Activated naive CD4-positive, alpha-beta T cell treated with anti-CD3 and anti-CD28 coated beads for 36 hours (primary cell): ENCODE data around the gene DIP2A. TPM values are rescaled to one million over a fixed set of nuclear protein-coding genes. Genes with fewer than 3 reads are reported as not detected.

Experiments
- CTCF ChIA-PET: fragments of 350-600 bp; sonication (Branson Sonifier 250); formaldehyde crosslinking; loops from one replicate; lab custom pipeline; 2021; ENCODE audit warnings: antibody characterized with exemption; lab: Charles Lee
- DNase-seq: peaks from one replicate; pipeline ENCODE4 v3.0.0-alpha.2; 2020
- H3K27ac Mint-ChIP-seq: one replicate; pipeline ENCODE4 v1.8.0; 2021; ENCODE audit warnings: mild to moderate bottlenecking, mixed read lengths
- H3K27me3 Mint-ChIP-seq: one replicate; pipeline ENCODE4 v1.8.0; 2021; ENCODE audit warnings: low read depth, mixed read lengths
- H3K36me3 Mint-ChIP-seq: one replicate; pipeline ENCODE4 v1.8.0; 2021; ENCODE audit warnings: low read depth, mixed read lengths
- H3K4me1 Mint-ChIP-seq: one replicate; pipeline ENCODE4 v1.8.0; 2021; ENCODE audit warnings: low read depth, mixed read lengths
- H3K4me3 Mint-ChIP-seq: one replicate; pipeline ENCODE4 v1.8.0; 2021; ENCODE audit warnings: mild to moderate bottlenecking, moderate library complexity, mixed read lengths
- H3K9me3 Mint-ChIP-seq: one replicate; pipeline ENCODE4 v1.8.0; 2021; ENCODE audit warnings: mixed read lengths
- intact Hi-C: fragments of 100-400 bp; cut with micrococcal nuclease; formaldehyde crosslinking; loops from one replicate; pipeline ENCODE4 v1.15.1; 2023
- total RNA-seq, 2 experiments: library from RNA; stranded (reverse); gene quantifications; one replicate each; pipeline ENCODE4 v1.2.3, GENCODE V29; 2021

The DIP2A gene
- total RNA-seq, 2 experiments from 2014 or later: 31.4 to 32.7 TPM

- Mint-ChIP-seq H3K4me3 (no peak overlapping the region), H3K27me3 (no peaks in the 10 kb centered on the region), H3K4me1 (peaks cover 17% of the 10 kb centered on the region), H3K9me3 (no peaks in the 10 kb centered on the region), H3K27ac (no peak overlapping the region), H3K36me3 (peaks cover 26% of the 10 kb centered on the region)
- CTCF ChIA-PET: no interaction called here
- no peak for DNase-seq
- intact Hi-C loops: no loop called here
Measured at GRCh38 chr21:46420241-46421190, 38.2 kb upstream of the DIP2A start.

GRCh38 chr21:46421191-46421750 is 37.4 kb upstream of the DIP2A start:
- CTCF ChIA-PET: no interaction called here
- Mint-ChIP-seq H3K27me3 (no peaks in the 10 kb centered on the region), H3K4me1 (peaks cover 17% of the 10 kb centered on the region), H3K36me3 (peaks cover 18% of the 10 kb centered on the region), H3K4me3 (no peak overlapping the region), H3K9me3 (no peaks in the 10 kb centered on the region), H3K27ac (no peak overlapping the region)
- intact Hi-C loops: no loop called here
- DNase-seq: no peak

GRCh38 chr21:46421756-46422555 is 36.7 kb upstream of the DIP2A start:
- Mint-ChIP-seq H3K27ac (no peak overlapping the region), H3K27me3 (no peaks in the 10 kb centered on the region), H3K4me1 (peaks cover 17% of the 10 kb centered on the region), H3K9me3 (no peaks in the 10 kb centered on the region), H3K36me3 (peaks cover 18% of the 10 kb centered on the region), H3K4me3 (no peak overlapping the region)
- DNase-seq: no peak
- intact Hi-C loops: no loop called here
- CTCF ChIA-PET: no interaction called here

- intact Hi-C loops: no loop called here
- H3K27ac Mint-ChIP-seq: no peak overlapping the region
- peaks cover 17% of the 10 kb centered on the region for H3K4me1 Mint-ChIP-seq
- no peak overlapping the region for H3K4me3 Mint-ChIP-seq
- no peaks in the 10 kb centered on the region for H3K27me3 Mint-ChIP-seq
- peaks cover 18% of the 10 kb centered on the region for H3K36me3 Mint-ChIP-seq
- DNase-seq: no peak
- H3K9me3 Mint-ChIP-seq: no peaks in the 10 kb centered on the region
- CTCF ChIA-PET: no interaction called here
Measured at GRCh38 chr21:46422636-46423241, 36.0 kb upstream of the DIP2A start.

GRCh38 chr21:46423546-46424038 is 35.1 kb upstream of the DIP2A start:
- Mint-ChIP-seq H3K4me1 (peaks cover 17% of the 10 kb centered on the region), H3K36me3 (peaks cover 13% of the 10 kb centered on the region), H3K4me3 (no peak overlapping the region), H3K27me3 (no peaks in the 10 kb centered on the region), H3K27ac (peak overlapping the region; percentile 72), H3K9me3 (no peaks in the 10 kb centered on the region)
- CTCF ChIA-PET: interaction anchor here (0.6 kb wide), 1 partner anchor 28 kb away, joined by 3 read pairs; no protein-coding TSS in a partner anchor
- intact Hi-C loops: loop anchor here (2.0 kb wide), 1 partner anchor 55 kb away; no protein-coding TSS in a partner anchor
- DNase-seq: no peak

GRCh38 chr21:46424039-46424591 is 34.6 kb upstream of the DIP2A start:
- intact Hi-C loops: loop anchor here (2.0 kb wide), 1 partner anchor 55 kb away; no protein-coding TSS in a partner anchor
- H3K27ac Mint-ChIP-seq: peak overlapping the region; percentile 72
- peaks cover 9% of the 10 kb centered on the region for H3K36me3 Mint-ChIP-seq
- CTCF ChIA-PET: interaction anchor here (0.6 kb wide), 1 partner anchor 29 kb away, joined by 3 read pairs; no protein-coding TSS in a partner anchor
- no peak overlapping the region for H3K4me3 Mint-ChIP-seq
- no peaks in the 10 kb centered on the region for H3K27me3 Mint-ChIP-seq
- DNase-seq: peak; percentile 22
- no peaks in the 10 kb centered on the region for H3K9me3 Mint-ChIP-seq
- peaks cover 17% of the 10 kb centered on the region for H3K4me1 Mint-ChIP-seq

GRCh38 chr21:46424621-46425020 is 34.1 kb upstream of the DIP2A start:
- intact Hi-C loops: loop anchor here (1.0 to 2.0 kb wide), 2 partner anchors 56 to 138 kb away; partner anchors contain the start of gene YBEY
- H3K27ac Mint-ChIP-seq: peak overlapping the region; percentile 81
- H3K4me1 Mint-ChIP-seq: peaks cover 17% of the 10 kb centered on the region
- no peaks in the 10 kb centered on the region for H3K27me3 Mint-ChIP-seq
- no peaks in the 10 kb centered on the region for H3K9me3 Mint-ChIP-seq
- peak overlapping the region; percentile 58 for H3K4me3 Mint-ChIP-seq
- peak; percentile 20 for DNase-seq
- H3K36me3 Mint-ChIP-seq: peaks cover 7% of the 10 kb centered on the region
- CTCF ChIA-PET: no interaction called here

- CTCF ChIA-PET: no interaction called here
- Mint-ChIP-seq H3K36me3 (peaks cover 7% of the 10 kb centered on the region), H3K9me3 (no peaks in the 10 kb centered on the region), H3K4me1 (peaks cover 17% of the 10 kb centered on the region), H3K4me3 (peak overlapping the region; percentile 58), H3K27ac (peak overlapping the region; percentile 84), H3K27me3 (no peaks in the 10 kb centered on the region)
- DNase-seq: no peak
- intact Hi-C loops: loop anchor here (1.0 to 2.0 kb wide), 2 partner anchors 56 to 139 kb away; partner anchors contain the start of gene YBEY
Measured at GRCh38 chr21:46425041-46425440, 33.6 kb upstream of the DIP2A start.

- Mint-ChIP-seq H3K27ac (peak overlapping the region; percentile 84), H3K4me1 (peaks cover 17% of the 10 kb centered on the region), H3K36me3 (peaks cover 7% of the 10 kb centered on the region), H3K27me3 (no peaks in the 10 kb centered on the region), H3K4me3 (no peak overlapping the region), H3K9me3 (no peaks in the 10 kb centered on the region)
- CTCF ChIA-PET: no interaction called here
- DNase-seq: peak; percentile 66
- intact Hi-C loops: loop anchor here (1.0 to 2.0 kb wide), 2 partner anchors 57 to 139 kb away; partner anchors contain the start of gene YBEY
Measured at GRCh38 chr21:46425571-46425970, 33.1 kb upstream of the DIP2A start.

- CTCF ChIA-PET: interaction anchor here (0.6 kb wide), 1 partner anchor 159 kb away, joined by 3 read pairs; no protein-coding TSS in a partner anchor
- no peak overlapping the region for H3K4me3 Mint-ChIP-seq
- intact Hi-C loops: no loop called here
- H3K27me3 Mint-ChIP-seq: no peaks in the 10 kb centered on the region
- peaks cover 17% of the 10 kb centered on the region for H3K4me1 Mint-ChIP-seq
- H3K27ac Mint-ChIP-seq: no peak overlapping the region
- no peak for DNase-seq
- H3K36me3 Mint-ChIP-seq: peaks cover 13% of the 10 kb centered on the region
- H3K9me3 Mint-ChIP-seq: no peaks in the 10 kb centered on the region
Measured at GRCh38 chr21:46426313-46427046, 32.2 kb upstream of the DIP2A start.

- CTCF ChIA-PET: no interaction called here
- Mint-ChIP-seq H3K27me3 (no peaks in the 10 kb centered on the region), H3K4me1 (peaks cover 15% of the 10 kb centered on the region), H3K4me3 (no peak overlapping the region), H3K36me3 (peaks cover 18% of the 10 kb centered on the region), H3K9me3 (no peaks in the 10 kb centered on the region), H3K27ac (no peak overlapping the region)
- no peak for DNase-seq
- intact Hi-C loops: no loop called here
Measured at GRCh38 chr21:46427516-46427915, 31.2 kb upstream of the DIP2A start.
